H1 (cell line): Measurements from ENCODE around the gene SPOCK1. TPM values are rescaled to one million over a fixed set of nuclear protein-coding genes. Genes with fewer than 3 reads are reported as not detected.

Experiments
- CTCF ChIA-PET: fragments of 300-600 bp; sonication (Branson Sonifier 250); formaldehyde crosslinking; loops from one replicate; lab custom pipeline; 2021; ENCODE audit not compliant: partially characterized antibody; lab: Charles Lee
- POLR2A ChIA-PET: fragments of 300-600 bp; sonication (Branson Sonifier 250); formaldehyde crosslinking; loops from one replicate; lab custom pipeline; 2021; ENCODE audit warnings: inconsistent platforms; ENCODE audit not compliant: partially characterized antibody; lab: Charles Lee
- DNase-seq, 2 experiments: peaks; one replicate each; pipeline versions ENCODE4 v3.0.0 to v3.0.0-alpha.2; 2010 to 2022; ENCODE audit warnings: low spot score in 2 of 2, low read depth in 1 of 2, mixed read lengths in 1 of 2
- FAIRE-seq: peaks from 2 replicates; lab custom pipeline; 2011; peaks lifted over from hg19 to GRCh38; lab: Jason Lieb, UNC
- H2AFZ ChIP-seq: 2 replicates; pipeline ENCODE4 v1.8.1; 2012; ENCODE audit warnings: low read length, inconsistent platforms
- H2AK5ac ChIP-seq: 2 replicates; pipeline ENCODE4 v1.6.1; 2013; ENCODE audit warnings: low read depth, low read length
- H2BK120ac ChIP-seq: replicated peaks from 2 replicates; pipeline ENCODE3; 2013; ENCODE audit warnings: low read depth, low read length, inconsistent platforms
- H2BK12ac ChIP-seq: 2 replicates; pipeline ENCODE4 v1.6.1; 2013; ENCODE audit warnings: low read depth, low read length
- H2BK15ac ChIP-seq: 2 replicates; pipeline ENCODE4 v1.6.1; 2013; ENCODE audit warnings: low read length
- H2BK20ac ChIP-seq: 2 replicates; pipeline ENCODE4 v1.6.1; 2013; ENCODE audit warnings: low read length
- H2BK5ac ChIP-seq: 2 replicates; pipeline ENCODE4 v1.6.1; 2013; ENCODE audit warnings: low read depth, low read length
- H3K14ac ChIP-seq: 2 replicates; pipeline ENCODE4 v1.6.1; 2013; ENCODE audit warnings: inconsistent platforms; ENCODE audit not compliant: insufficient read length
- H3K18ac ChIP-seq: 2 replicates; pipeline ENCODE4 v1.6.1; 2013; ENCODE audit warnings: low read length; ENCODE audit errors: extremely low read depth
- H3K23ac ChIP-seq: 2 replicates; pipeline ENCODE4 v1.6.1; 2013; ENCODE audit warnings: inconsistent platforms; ENCODE audit not compliant: insufficient read length
- H3K23me2 ChIP-seq: 2 replicates; pipeline ENCODE4 v1.6.1; 2013; ENCODE audit warnings: low read depth, low read length
- H3K27ac ChIP-seq: 2 replicates; pipeline ENCODE4 v1.6.1; 2011; ENCODE audit warnings: low read depth, low read length, inconsistent platforms
- H3K27me3 ChIP-seq, 4 experiments: replicated peaks in 1 of 4; 1 replicate in 1 of 4; 2 replicates in 3 of 4; pipeline versions ENCODE4 v1.6.1 to v1.8.1; 2011 to 2013; ENCODE audit warnings: low read length in 3 of 4, mild to moderate bottlenecking in 3 of 4, inconsistent platforms in 2 of 4, mixed read lengths in 2 of 4, moderate library complexity in 1 of 4; ENCODE audit not compliant: control insufficient read depth in 3 of 4, insufficient read depth in 3 of 4; ENCODE audit errors: extremely low read depth in 1 of 4
- H3K36me3 ChIP-seq, 4 experiments: 2 replicates each; pipeline versions ENCODE4 v1.6.1 to v1.8.1; 2011 to 2013; ENCODE audit warnings: mild to moderate bottlenecking in 4 of 4, low read length in 3 of 4, moderate library complexity in 2 of 4, control low read depth in 1 of 4, inconsistent platforms in 1 of 4; ENCODE audit not compliant: insufficient read depth in 4 of 4, control insufficient read depth in 2 of 4
- H3K4ac ChIP-seq: replicated peaks from 2 replicates; pipeline ENCODE3; 2013; ENCODE audit warnings: low read length, low read depth, mixed read lengths, inconsistent platforms; ENCODE audit not compliant: insufficient read length
- H3K4me1 ChIP-seq, 4 experiments: replicated peaks in 1 of 4; 1 replicate in 1 of 4; 2 replicates in 3 of 4; pipeline versions ENCODE4 v1.6.1 to v1.8.1; 2011 to 2013; ENCODE audit warnings: low read length in 3 of 4, inconsistent platforms in 2 of 4, mixed read lengths in 1 of 4; ENCODE audit not compliant: insufficient read depth in 4 of 4, control insufficient read depth in 3 of 4
- H3K4me2 ChIP-seq, 2 experiments: 2 replicates each; pipeline versions ENCODE4 v1.6.1 to v1.8.1; 2011 to 2013; ENCODE audit warnings: low read depth in 2 of 2, low read length in 2 of 2, control low read depth in 1 of 2, inconsistent platforms in 1 of 2, mild to moderate bottlenecking in 1 of 2; ENCODE audit not compliant: insufficient read depth in 1 of 2
- H3K4me3 ChIP-seq, 4 experiments: fragments of 200-600, 300-600 bp in 1 of 4; sonication (generic), shearing (Covaris generic), sonication (Bioruptor Twin) in 1 of 4; 2 replicates each; pipeline versions ENCODE4 v1.5.1 to v1.8.1; 2011 to 2016; ENCODE audit warnings: low read length in 4 of 4, low read depth in 3 of 4, control low read depth in 2 of 4, inconsistent platforms in 2 of 4, mild to moderate bottlenecking in 2 of 4, mixed read lengths in 1 of 4, moderate library complexity in 1 of 4; ENCODE audit not compliant: insufficient read depth in 2 of 4; ENCODE audit errors: extremely low read depth in 1 of 4
- H3K56ac ChIP-seq: replicated peaks from 2 replicates; pipeline ENCODE3; 2013; ENCODE audit warnings: low read depth, mild to moderate bottlenecking, mixed read lengths, low read length, inconsistent platforms; ENCODE audit not compliant: insufficient read length
- H3K79me1 ChIP-seq: 2 replicates; pipeline ENCODE4 v1.6.1; 2013; ENCODE audit warnings: low read depth, low read length, control low read depth
- H3K79me2 ChIP-seq, 2 experiments: 2 replicates each; pipeline versions ENCODE4 v1.6.1 to v1.8.1; 2012 to 2013; ENCODE audit warnings: low read length in 2 of 2, mild to moderate bottlenecking in 2 of 2, inconsistent platforms in 1 of 2; ENCODE audit not compliant: insufficient read depth in 2 of 2, control insufficient read depth in 1 of 2
- H3K9ac ChIP-seq, 4 experiments: replicated peaks in 1 of 4; 1 replicate in 1 of 4; 2 replicates in 3 of 4; pipeline versions ENCODE4 v1.6.1 to v1.8.1; 2011 to 2013; ENCODE audit warnings: low read depth in 3 of 4, low read length in 3 of 4, control low read depth in 2 of 4, mild to moderate bottlenecking in 2 of 4, moderate library complexity in 2 of 4, inconsistent platforms in 1 of 4; ENCODE audit errors: extremely low read depth in 1 of 4
- H3K9me3 ChIP-seq, 2 experiments: 2 replicates each; pipeline versions ENCODE4 v1.6.1 to v1.8.1; 2012 to 2013; ENCODE audit warnings: mild to moderate bottlenecking in 2 of 2, moderate library complexity in 2 of 2, control low read depth in 1 of 2, inconsistent platforms in 1 of 2, low read depth in 1 of 2, low read length in 1 of 2, mixed read lengths in 1 of 2; ENCODE audit not compliant: insufficient read depth in 2 of 2
- H4K20me1 ChIP-seq, 2 experiments: replicated peaks in 1 of 2; 2 replicates each; pipeline versions ENCODE3 to v1.8.1; 2011 to 2013; ENCODE audit warnings: inconsistent platforms in 2 of 2, low read length in 2 of 2, mild to moderate bottlenecking in 1 of 2; ENCODE audit not compliant: insufficient read depth in 2 of 2, control insufficient read depth in 1 of 2
- H4K5ac ChIP-seq: 2 replicates; pipeline ENCODE4 v1.6.1; 2013; ENCODE audit warnings: low read length, low read depth, mixed read lengths, inconsistent platforms; ENCODE audit not compliant: insufficient read length
- H4K8ac ChIP-seq: 2 replicates; pipeline ENCODE4 v1.8.0; 2013; ENCODE audit warnings: mild to moderate bottlenecking, moderate library complexity, low read length, inconsistent platforms; ENCODE audit not compliant: insufficient read depth; ENCODE audit errors: extremely low read depth
- H4K91ac ChIP-seq: replicated peaks from 2 replicates; pipeline ENCODE3; 2013; ENCODE audit warnings: low read length, mixed read lengths, inconsistent platforms; ENCODE audit not compliant: insufficient read length
- CBX5 ChIP-seq: fragments of 300-800, 300-1000 bp; sonication (generic); IDR thresholded peaks from 2 replicates; pipeline ENCODE4 v1.7.1; 2016; ENCODE audit warnings: antibody characterized with exemption, low read length, low read depth
- CREB1 ChIP-seq: IDR thresholded peaks from 2 replicates; pipeline ENCODE4 v1.6.1; 2012; ENCODE audit warnings: inconsistent platforms
- CTBP2 ChIP-seq: IDR thresholded peaks from 2 replicates; pipeline ENCODE4 v1.7.0; 2011; ENCODE audit warnings: borderline replicate concordance, mild to moderate bottlenecking, moderate library complexity, mixed read lengths, low read length; ENCODE audit not compliant: insufficient read depth, insufficient read length
- EGR1 ChIP-seq: IDR thresholded peaks from 2 replicates; pipeline ENCODE4 v1.6.1; 2011; ENCODE audit warnings: low read depth, low read length, borderline replicate concordance
- GABPA ChIP-seq: IDR thresholded peaks from 2 replicates; pipeline ENCODE4 v1.6.1; 2011; ENCODE audit warnings: mild to moderate bottlenecking, low read length, moderate library complexity, borderline replicate concordance; ENCODE audit not compliant: insufficient read depth
- GTF2F1 ChIP-seq: IDR thresholded peaks from 2 replicates; pipeline ENCODE4 v1.6.1; 2012; ENCODE audit warnings: low read depth, low read length, improper control_type of control experiment, borderline replicate concordance
- POLR2A ChIP-seq, 2 experiments: IDR thresholded peaks; 1 replicate in 1 of 2; 2 replicates in 1 of 2; pipeline ENCODE4 v1.6.1; 2011; ENCODE audit warnings: low read depth in 2 of 2, low read length in 2 of 2, mild to moderate bottlenecking in 2 of 2; ENCODE audit errors: control extremely low read depth in 1 of 2
- RNF2 ChIP-seq: fragments of 200-900, 300-1000 bp; sonication (generic); IDR thresholded peaks from 2 replicates; pipeline ENCODE4 v1.7.1; 2016; ENCODE audit warnings: borderline replicate concordance, low read depth, mild to moderate bottlenecking, antibody characterized with exemption, low read length; ENCODE audit not compliant: poor library complexity, severe bottlenecking; ENCODE audit errors: missing control alignments
- SRF ChIP-seq: IDR thresholded peaks from 2 replicates; pipeline ENCODE4 v1.6.1; 2011; ENCODE audit warnings: mild to moderate bottlenecking, low read depth, low read length, moderate library complexity
- WGBS, 2 experiments: shearing (Covaris generic) in 1 of 2; methylation state at CpG; one replicate each; pipeline versions ENCODE4 v1.1.6 to v1.1.7; 2013 to 2015; ENCODE audit warnings: low lambda C conversion rate in 2 of 2, mixed read lengths in 2 of 2, inconsistent platforms in 1 of 2, low coverage in 1 of 2, missing lambda C conversion rate in 1 of 2; ENCODE audit not compliant: insufficient replicate concordance in 2 of 2, insufficient coverage in 1 of 2, insufficient read length in 1 of 2; ENCODE audit errors: extremely low coverage in 1 of 2, missing lambda C conversion rate in 1 of 2; 5-methylcytosine and 5-hydroxymethylcytosine counted together
- polyA plus RNA-seq, 7 experiments: library from polyadenylated mRNA; depleted of rRNA in 3 of 7; stranded (reverse) in 5 of 7; unstranded in 2 of 7; fragments of >200 nt in 5 of 7; fragments of 200-250 nt in 2 of 7; gene quantifications; 1 replicate in 5 of 7; 2 replicates in 1 of 7; 4 replicates in 1 of 7; pipeline versions ENCODE4 v1.2.1 to v1.2.3, GENCODE V29; 2011 to 2013; ENCODE audit warnings: missing spikeins in 2 of 7, mixed read lengths in 2 of 7
- total RNA-seq: library from RNA; stranded (reverse); fragmentation: NEBNext Ultra II Directional; extraction: Animal tissue kit (Norgen Biotek cat#: 25700); gene quantifications from 2 replicates; pipeline ENCODE4 v1.2.1, GENCODE V29; 2021
- TF ChIP-seq, protein P1 (sequence below): IDR thresholded peaks from 2 replicates; pipeline ENCODE4 v1.6.1; 2012; ENCODE audit warnings: inconsistent platforms
- TF ChIP-seq, protein P2 (sequence below): IDR thresholded peaks from 2 replicates; pipeline ENCODE4 v1.6.1; 2011; ENCODE audit warnings: low read depth, mild to moderate bottlenecking, low read length; ENCODE audit not compliant: insufficient read depth
- TF ChIP-seq, protein P3 (sequence below): IDR thresholded peaks from 2 replicates; pipeline ENCODE4 v1.6.1; 2012; ENCODE audit warnings: low read length, inconsistent platforms

The SPOCK1 gene
- total and polyA plus RNA-seq, 2 of the 8 experiments (the other 6 are each of a cell fraction or from before 2014, with no cell fraction given) = 6.9 to 18.1 TPM

DNA sequence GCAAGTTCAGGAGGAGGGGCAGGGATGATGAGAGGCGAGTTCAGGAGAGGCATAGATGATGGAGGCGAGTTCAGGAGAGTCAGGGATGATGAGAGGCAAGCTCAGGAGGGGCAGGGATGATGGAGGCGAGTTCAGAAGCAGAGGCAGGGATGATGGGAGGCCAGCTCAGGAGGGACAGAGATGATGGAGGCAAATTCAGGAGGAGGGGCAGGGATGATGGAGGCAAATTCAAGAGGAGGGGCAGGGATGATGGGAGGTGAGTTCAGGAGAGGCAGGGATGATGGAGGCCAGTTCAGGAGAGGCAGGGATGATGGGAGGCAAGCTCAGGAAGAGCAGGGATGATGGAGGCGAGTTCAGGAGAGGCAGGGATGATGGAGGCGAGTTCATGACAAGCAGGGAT, 17.8 kb upstream of the SPOCK1 start:
- Histone ChIP-seq H2BK20ac (no peak overlapping the region), H2BK5ac (no peak overlapping the region), H3K36me3 (no peaks in the 10 kb centered on the region), H3K9ac (no peak overlapping the region), H4K20me1 (peaks cover 0 to 2% of the 10 kb centered on the region in 2 experiments), H3K23me2 (no peaks in the 10 kb centered on the region; the same call in 1 of the 2 replicates), H3K79me2 (no peaks in the 10 kb centered on the region), H3K23ac (no peak overlapping the region), H3K27me3 (no peaks in the 10 kb centered on the region; a peak in 1 of 7 replicates), H2BK120ac (no peak overlapping the region), H3K4me1 (no peaks in the 10 kb centered on the region), H2BK12ac (no peak overlapping the region), H3K79me1 (no peaks in the 10 kb centered on the region), H3K14ac (no peak overlapping the region), H4K8ac (no peak overlapping the region), H2BK15ac (no peak overlapping the region), H3K27ac (no peak overlapping the region), H3K18ac (no peak overlapping the region), H4K5ac (no peak overlapping the region), H3K4me2 (no peak overlapping the region), H3K56ac (no peak overlapping the region), H3K4me3 (no peak overlapping the region), H4K91ac (no peak overlapping the region), H2AFZ (no peak overlapping the region), H2AK5ac (no peak overlapping the region), H3K9me3 (no peaks in the 10 kb centered on the region), H3K4ac (no peak overlapping the region)
- CTCF ChIA-PET = interaction anchor here (0.7 to 1.8 kb wide), 2 partner anchors 50 to 172 kb away, joined by 3 to 5 read pairs; no protein-coding TSS in a partner anchor
- FAIRE-seq (no peak), DNase-seq (no peak)
- 82% methylated on average over 5 of the region's 5 CpGs; no CpG with 5 or more reads in 1 of the 2 experiments for WGBS, 2 experiments
- POLR2A ChIA-PET = no interaction called here
- TF ChIP-seq CBX5 = no peak
- TF ChIP-seq POLR2A (IDR thresholded peaks at IDR 0.05; ENCODE audit: control extremely low read depth in 1 of 2, low read depth in 2 of 2, low read length in 2 of 2) = no peak
- no peak for TF ChIP-seq GTF2F1
- no peak for TF ChIP-seq RNF2
- TF ChIP-seq GABPA = no peak
- no peak for TF ChIP-seq CTBP2
- TF ChIP-seq, protein P1, sequence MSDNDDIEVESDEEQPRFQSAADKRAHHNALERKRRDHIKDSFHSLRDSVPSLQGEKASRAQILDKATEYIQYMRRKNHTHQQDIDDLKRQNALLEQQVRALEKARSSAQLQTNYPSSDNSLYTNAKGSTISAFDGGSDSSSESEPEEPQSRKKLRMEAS = no peak
- no peak for TF ChIP-seq CREB1
- TF ChIP-seq SRF = no peak
- TF ChIP-seq, protein P2, sequence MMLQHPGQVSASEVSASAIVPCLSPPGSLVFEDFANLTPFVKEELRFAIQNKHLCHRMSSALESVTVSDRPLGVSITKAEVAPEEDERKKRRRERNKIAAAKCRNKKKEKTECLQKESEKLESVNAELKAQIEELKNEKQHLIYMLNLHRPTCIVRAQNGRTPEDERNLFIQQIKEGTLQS = no peak
- TF ChIP-seq, protein P3, sequence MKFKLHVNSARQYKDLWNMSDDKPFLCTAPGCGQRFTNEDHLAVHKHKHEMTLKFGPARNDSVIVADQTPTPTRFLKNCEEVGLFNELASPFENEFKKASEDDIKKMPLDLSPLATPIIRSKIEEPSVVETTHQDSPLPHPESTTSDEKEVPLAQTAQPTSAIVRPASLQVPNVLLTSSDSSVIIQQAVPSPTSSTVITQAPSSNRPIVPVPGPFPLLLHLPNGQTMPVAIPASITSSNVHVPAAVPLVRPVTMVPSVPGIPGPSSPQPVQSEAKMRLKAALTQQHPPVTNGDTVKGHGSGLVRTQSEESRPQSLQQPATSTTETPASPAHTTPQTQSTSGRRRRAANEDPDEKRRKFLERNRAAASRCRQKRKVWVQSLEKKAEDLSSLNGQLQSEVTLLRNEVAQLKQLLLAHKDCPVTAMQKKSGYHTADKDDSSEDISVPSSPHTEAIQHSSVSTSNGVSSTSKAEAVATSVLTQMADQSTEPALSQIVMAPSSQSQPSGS = no peak
- no peak for TF ChIP-seq EGR1
